ENCODE results near the gene CD28.
A peak's percentile ranks its signal among the peaks of the same experiment; 100 is the strongest.
"Not testable (repeated sequence)": the region's sequence is repeated elsewhere in the genome, so short reads cannot be mapped to it uniquely, and the experiment has no call there.

CD28 gene

DNA sequence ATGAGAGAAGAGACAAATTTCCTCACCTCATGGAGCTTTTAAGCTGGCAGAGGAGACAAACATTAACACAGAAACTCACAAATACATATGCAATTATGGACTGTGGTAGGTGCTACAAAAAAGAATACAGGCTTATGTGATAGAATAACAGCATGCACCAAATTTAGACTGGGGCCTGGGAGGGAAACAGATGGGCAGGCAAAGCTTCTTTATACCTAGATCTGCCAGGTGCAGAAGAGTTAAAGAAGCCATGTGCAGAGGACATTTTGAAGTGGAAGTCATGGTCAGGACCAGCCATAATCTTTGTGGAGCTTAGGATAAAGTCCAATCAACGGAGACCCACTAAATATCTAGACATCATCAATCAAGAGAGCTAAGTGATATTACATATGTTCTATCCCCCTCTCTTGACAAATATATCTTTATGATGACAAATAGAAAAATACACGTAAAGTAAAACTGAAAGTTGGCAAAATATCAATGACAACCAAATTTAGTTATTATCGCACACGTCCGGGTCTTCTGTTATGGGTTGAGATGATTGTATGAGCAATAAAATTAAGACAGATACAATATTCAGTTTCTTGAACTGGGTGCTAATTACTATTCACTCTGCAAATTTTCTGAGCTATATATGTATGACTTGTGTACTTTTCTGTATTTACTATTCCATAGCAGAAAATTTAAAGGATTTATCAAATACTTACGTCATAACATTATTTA is 44.1 kb downstream of the CD28 start:
- no peak for DNase-seq

DNA sequence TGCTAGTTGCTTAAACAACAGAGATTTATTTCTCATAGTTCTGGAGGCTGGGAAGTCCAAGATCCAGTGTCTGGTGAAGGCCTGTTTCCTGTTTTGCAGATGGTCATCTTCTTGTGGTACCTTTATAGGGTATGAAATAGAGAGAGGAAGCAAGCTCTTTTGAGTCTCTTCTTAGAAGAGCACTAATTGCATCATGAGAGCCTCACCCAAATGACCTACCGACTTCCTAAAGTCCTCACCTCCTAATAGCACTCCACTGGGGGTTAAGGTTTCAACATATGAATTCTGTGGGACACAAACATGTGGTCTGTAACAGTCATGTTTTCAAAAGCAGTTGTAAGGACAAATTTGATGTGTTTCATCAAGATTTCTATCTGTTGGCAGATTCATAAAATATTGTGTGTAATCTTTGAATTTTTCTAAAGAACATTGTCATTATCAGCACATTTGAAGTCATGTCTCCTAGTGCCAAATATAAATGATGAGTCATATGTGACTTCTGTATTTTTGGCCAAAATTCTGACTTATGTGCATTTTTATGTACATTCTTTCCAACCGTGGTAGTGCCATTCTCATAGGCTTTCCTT is 45.3 kb downstream of the CD28 start:
- no peak for DNase-seq

DNA sequence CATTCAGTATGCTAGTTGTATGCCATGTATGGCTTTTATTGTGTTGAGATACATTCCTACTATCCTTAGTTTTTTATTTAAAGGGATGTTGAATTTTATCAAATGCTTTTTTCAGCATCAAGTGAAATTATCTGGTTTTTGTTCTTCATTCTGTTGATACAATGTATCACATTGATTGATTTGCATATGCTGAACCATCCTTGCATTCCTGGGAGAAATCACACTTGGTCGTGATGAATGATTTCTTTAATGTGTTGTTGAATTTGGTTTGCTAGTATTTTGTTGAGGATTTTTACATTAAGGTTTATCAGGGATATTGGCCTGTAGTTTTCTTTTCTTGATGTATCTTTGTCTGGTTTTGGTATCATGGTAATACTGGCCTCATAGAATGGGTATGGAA is 49.7 kb downstream of the CD28 start:
- no peak for DNase-seq

DNA sequence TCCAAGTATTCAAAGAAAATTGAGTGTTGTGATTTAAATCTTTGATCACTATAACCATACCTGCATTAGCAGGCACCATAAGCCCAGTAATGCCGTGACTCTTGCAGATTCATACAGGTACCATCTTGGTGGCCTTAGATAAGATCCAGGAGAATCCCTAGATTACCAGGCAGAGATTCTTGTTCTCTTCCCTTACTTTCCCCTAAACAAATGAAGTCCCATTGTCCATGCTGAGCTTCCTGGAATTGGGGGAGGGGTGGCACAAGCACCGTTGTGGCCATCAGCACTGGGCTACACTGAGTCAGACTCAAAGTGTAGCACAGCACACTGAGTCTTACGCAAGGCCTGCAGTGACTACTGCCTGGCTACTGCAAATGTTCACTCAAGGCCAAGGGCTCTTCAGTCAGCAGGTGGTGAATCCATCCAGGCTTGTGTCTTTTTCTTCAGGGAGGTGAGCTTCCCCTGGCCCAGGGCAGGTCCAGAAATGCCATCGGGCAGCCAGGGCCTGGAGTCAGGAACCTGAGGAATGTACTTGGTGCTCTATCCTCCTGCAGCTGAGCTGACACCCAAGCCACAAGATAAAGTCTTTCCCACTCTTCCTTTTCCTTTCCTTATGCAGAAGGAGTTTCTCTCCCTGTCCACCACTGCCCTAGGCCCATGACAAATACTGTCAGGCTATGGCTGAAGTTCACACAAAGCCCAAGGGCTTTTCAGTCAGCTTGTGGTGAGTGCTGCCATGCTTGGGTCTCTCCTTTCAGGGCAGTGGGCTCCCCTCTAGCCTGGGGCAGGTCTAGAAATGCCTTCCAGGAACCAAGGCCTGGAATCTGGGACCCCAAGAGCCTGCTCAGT is 52.6 kb downstream of the CD28 start:
- DNase-seq = no peak

DNA sequence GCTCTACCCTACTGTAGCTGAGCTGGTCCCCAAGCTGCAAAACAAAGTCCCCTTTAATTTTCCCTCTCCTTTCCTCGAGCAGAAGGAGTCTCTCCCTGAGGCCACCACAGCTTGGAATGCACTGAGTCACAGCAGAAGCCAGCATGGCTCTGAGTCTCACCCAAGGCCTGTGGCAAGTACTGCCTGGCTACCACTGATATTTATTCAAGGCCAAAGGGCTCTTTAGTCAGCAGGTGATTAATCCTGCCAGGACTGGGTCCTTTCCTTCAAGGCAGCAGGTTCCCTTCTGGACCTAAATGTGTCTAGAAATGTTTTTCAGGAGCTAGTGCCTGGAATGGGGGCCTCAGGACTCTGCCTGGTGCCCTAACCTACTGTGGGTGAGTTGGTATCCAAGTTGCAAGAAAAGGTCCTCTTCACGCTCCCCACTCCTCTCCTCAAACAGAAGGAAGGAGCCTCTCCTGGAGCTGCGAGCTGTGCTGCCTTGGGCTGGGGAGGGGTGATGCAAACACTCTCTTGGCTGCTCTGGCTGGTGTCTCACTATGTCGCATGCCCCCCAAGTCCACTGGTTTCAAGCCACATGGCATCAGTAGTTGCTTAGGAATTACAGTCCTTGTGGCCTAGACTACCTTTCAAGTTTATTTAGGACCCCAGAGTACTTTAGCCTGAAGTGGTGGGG is 53.4 kb downstream of the CD28 start:
- DNase-seq = no peak

DNA sequence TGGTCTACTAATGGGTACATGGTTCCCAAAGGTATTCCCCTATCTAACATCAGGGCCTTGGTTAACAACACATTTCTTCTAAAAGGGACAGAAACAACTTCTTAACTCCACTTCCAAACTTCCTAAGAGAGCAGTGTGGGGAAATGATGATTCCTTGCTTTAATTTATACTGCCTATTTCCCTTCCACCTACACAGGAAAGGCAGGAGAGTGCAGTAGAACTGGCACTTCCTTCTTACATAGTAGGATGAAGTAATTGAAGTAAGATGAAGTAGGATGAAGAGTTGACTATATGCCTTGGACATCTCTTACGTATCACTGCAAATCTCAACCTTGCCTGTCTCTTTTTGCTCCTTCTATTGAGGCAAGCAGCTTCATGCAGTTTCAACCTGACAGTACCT is 54.7 kb downstream of the CD28 start:
- no peak for DNase-seq

DNA sequence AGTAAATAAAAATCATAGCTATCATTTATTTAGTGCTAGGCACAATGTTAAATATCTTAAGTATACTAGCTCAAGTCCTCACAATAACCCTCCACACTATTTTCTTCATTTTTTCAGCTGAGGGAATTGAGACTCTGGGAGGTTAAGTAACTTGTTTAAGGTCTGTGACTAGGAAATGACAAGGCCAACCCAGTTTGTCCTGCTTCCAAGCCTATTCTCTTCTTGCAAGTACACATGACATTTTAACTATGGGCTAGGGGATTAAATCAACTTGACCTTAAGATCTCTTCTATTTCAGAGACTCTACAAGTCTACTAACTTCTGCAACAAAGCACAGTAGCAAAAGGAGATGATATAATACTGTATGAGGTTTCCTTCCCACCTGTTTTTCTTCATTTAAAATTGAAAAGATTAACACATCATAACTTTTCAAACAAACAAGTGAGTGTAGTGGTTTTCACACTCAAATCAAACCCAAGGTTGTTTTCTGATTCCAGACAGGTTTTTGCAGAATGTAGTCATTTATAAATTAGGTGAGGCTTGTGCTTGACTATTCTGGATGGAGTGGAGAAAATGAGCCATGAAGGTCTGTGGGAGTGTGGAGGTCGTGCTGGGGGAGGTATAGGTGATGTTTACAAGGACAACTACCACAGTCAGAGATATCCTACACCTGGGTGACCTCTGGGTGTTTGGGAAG is 57.0 kb downstream of the CD28 start:
- no peak for DNase-seq

DNA sequence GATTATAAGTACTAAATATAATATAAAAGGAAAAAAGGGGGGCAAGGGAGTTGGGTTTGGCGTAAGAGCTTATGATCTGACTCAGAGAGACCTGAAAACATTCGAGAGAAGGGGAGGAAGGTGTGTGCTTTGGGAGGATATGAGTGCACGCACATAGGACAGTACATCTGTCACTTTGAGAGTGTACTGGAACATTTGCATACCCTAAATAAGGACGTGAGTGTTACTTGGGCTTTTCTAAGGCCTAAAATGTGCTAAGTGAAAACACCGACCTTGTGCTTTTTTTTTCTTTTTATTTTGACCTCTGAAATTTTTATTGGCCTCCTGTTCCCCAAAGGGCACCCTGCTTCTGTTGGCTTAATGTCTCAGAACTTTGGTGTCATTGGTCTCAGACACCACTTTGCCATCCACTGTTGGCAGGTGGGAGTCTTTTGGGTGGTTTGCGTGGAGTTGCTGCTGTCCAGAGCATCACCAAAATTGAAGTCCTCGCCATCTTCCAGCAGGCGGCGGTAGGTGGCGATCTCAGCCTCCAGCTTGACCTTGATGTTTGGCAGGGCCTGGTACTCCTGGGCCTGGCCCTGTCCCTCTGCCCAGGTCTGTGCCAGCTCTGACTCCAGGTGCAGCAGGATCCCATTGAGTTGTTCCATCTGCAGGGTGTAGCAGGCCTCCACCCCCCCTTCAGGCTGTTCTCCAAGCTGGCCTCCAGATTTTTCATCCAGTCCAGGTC is 57.7 kb downstream of the CD28 start:
- DNase-seq = no peak

DNA sequence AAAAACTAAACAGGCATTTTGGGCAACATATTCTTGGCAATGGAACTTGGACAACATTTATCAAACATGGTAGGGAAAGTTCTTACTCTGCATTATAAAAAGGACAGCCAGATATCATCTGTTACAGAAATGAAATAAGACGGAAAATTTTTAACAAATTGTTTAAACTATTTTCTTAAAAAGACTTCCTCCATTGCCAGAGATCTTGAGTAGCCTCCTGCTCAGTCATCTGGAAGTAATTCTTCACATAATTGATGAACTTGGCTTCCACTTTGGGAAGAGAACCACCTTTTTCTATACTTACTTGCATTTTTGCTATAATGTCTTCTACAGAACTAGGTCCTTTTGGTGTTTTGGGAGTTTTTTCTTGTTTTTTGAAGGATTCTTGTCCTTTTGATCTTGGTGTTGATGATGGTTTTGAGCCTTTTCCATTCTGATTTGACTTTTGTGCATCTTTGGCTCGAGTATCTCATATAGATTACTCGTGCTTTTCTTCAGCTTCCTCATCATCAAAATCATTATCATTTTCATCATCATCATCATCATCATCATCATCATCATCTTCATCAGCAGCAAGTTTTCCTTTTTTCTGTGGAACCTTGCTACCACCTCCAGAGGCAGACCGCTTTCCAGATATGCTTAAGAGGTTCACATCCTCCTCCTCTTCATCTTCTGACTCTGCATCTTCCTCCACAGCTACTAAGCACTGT is 66.2 kb downstream of the CD28 start:
- DNase-seq = no peak

DNA sequence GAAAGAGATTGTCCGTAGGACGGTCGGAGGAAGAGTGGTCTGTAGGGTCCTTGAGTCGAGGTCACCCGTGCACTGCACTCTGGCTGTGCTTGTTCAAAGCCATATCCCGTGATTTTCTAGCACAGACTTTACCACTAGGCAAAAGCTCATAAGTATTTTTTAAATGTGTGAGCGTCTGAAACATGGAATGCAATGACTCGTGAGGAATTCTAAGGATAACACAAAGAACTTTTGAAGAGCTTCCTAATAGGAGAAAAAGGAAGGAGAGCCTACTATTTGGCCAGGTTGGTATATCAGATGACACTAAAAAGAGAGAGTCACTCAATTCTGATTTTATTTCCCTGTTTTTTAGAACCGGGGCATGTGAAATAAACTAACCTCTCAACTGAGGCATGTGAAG is 68.3 kb downstream of the CD28 start:
- DNase-seq = no peak

DNA sequence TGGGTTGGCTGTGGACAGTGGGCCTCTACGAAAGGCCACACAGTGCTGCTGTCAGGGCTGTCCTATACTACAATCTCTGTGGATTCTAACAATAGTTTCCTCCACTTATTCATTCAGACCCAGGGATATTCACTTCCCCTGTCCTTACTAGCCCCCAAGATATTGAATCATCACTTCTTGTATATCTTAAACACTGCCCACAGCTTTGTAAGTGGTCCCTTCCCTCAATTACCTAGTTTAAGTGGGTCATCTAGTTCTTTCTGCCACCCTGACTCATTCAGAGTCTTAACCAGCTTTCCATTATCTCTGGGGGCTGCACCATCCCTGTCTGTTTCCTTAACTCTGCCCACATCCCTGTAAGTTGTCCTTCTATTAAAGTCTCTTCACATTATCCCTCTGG is 69.2 kb downstream of the CD28 start:
- DNase-seq = no peak

DNA sequence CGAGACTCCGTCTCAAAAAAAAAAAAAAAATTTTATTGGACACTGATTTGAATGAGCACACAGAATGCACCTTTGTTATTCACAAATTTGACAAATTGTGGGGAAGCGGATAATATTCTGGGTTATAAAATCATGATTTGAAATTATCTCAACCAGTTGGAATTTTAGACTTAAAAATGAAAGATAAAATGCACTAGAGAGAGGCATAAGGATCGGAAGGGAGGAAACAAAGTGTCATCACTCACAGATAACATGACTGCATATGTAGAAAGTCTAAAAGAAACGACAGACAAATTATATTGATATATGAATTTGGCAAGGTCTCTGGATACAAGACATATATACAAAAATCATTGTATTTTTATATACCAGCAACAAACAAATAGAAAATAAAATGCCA is 70.6 kb downstream of the CD28 start:
- no peak for DNase-seq

DNA sequence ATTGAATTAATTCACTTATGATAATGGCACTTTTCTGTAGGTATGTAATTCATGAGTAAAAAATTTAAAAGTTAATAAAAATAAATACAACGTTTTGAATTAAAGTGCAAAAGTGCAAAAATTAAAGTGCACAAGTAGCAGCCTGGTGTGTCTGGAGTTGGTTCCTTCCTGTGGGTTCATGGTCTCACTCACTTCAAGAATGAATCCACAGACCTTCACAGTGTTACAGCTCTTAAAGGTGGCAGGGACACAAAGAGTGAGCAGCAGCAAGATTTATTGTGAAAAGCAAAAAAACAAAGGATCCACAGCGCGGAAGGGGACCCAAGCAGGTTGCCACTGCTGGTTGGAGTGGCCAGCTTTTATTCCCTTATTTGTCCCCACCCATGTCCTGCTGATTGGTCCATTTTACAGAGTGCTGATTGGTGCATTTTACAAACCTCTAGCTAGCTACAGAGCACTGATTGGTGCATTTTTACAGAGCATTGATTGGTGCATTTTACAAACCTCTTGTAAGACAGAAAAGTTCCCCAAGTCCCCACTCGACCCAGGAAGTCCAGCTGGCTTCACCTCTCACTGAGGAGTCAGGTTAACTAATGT is 73.1 kb downstream of the CD28 start:
- DNase-seq = not testable (repeated sequence)

DNA sequence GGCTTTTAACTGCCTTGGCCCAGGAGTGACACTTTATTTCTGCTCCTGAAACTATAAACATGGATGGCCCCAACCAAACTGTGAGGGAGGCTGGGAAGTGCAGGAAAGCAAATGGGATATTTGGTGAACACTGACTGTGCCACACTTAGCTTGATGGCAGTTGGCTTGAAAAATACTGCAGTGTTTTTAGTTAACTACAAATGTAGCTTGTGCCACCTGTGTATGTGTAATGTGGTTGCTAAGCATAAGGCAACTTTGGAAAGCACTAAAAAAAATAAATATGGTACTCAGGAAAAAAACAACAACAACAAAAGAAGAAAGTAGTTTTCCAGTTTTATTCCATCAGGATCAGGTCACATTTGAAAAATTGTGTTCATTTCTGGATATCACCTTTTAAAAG is 73.8 kb downstream of the CD28 start:
- DNase-seq = no peak

DNA sequence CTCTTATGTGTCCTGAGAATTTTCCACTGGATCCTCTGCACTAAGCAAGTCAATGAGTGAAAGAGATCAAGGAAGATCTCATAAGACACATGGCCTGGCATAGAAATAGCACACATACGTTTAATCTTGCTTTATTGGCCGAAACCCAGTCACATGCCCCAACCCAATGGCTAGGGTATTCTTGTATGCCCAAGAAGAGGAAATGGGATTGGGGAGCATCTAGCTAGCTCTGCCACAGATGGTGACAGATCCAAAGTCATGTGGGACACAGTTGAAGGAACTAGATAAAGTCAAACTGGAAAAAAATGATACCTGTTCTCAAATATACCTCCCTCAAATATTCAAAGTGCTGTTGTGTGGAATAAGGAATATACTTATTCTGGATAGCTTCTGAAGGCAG is 74.7 kb downstream of the CD28 start:
- no peak for DNase-seq

DNA sequence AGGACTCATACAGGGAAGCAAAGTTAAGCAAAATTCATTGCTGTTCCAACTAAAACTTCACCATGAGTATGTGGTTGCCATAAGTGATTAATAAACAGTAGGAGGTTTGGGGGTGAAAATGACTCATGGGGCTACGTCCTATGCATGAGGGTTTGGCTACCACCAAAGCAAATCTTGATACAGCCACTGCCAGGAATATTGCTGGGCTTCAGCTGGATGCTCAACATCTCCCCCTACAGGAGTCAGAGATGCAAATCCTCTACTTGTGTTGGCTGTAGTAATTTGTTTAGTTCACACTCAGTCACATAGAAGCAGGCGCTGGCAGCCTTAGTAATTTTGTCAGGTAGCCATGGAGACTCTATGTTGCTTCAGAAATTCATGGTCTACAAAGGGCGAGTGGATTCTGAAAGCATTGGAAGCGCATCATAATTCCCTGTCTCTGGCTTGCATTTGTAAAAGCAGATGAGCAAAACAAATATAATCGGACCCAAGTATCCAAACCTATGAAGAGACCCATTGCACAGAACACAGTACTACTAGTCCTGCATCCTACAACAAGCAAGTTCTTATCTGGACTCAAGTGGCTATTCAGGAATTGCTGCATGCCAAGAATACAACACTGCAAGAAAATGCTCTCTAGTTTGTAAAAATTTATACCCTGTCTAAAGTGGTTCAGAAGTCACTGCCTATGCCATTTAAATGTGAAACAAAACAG is 76.0 kb downstream of the CD28 start:
- peak; percentile 10 for DNase-seq

DNA sequence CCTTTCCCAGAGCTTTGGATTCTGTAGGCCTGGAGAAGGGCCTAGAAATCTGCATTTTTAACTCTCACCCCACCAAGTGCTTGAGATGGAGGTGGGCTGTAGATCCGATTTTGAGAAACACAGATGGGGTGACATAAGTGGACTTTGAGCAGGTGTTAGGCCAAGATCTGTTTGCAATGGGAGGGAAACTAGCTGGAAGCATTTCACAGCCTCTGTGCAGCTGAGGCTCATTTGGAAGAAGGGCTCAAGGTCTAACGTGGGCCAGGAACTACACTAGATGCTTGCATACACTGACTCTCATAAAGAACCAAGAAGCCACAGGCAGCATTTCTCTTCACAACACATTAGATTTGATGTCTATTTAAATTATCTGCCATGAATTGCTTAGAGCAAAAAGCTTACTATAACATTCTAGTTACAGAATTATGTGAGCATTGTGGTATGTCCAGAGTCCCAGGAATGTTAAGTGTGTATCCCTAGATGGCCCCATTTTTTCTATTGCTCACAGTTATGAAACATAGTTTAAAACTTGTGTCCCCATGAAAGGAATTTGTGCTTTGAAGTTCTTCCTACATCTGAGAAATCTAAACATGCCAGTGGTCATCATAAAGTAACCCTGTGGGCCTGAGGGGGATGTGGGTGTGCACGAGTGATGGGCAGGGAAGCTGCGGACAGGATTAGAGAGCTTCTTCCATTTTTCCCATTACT is 77.2 kb downstream of the CD28 start:
- no peak for DNase-seq

DNA sequence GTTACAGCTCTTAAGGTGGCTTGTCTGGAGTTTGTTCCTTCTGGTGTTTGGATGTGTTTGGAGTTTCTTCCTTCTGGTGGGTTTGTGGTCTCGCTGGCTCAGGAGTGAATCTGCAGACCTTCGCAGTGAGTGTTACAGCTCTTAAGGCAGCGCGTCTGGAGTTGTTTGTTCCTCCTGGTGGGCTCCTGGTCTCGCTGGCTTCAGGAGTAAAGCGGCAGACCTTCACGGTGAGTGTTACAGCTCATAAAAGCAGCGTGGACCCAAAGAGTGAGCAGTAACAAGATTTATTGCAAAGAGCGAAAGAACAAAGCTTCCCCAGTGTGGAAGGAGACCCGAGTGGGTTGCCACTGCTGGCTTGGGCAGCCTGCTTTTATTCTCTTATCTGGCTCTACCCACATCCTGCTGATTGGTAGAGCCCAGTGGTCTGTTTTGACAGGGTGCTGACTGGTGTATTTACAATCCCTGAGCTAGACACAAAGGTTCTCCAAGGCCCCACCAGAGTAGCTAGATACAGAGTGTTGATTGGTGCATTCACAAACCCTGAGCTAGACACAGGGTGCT is 78.4 kb downstream of the CD28 start:
- not testable (repeated sequence) for DNase-seq

DNA sequence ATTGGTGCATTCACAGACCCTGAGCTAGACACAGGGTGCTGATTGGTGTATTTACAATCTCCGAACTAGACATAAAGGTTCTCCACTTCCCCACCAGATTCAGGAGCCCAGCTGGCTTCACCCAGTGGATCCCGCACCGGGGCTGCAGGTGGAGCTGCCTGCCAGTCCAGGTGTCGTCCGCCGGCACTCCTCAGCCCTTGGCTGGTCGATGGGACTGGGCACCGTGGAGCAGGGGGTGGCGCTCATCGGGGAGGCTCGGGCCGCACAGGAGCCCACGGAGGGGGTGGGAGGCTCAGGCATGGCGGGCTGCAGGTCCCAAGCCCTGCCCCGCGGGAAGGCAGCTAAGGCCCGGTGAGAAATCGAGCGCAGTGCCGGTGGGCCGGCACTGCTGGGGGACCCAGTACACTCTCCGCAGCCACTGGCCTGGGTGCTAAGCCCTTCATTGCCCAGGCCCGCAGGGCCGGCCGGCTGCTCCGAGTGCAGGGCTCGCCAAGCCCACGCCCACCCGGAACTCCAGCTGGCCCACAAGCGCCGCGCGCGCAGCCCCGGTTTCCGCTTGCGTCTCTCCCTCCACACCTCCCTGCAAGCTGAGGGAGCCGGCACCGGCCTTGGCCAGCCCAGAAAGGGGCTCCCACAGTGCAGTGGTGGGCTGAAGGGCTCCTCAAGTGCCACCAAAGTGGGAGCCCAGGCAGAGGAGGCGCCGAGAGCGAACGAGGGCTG is 79.1 kb downstream of the CD28 start:
- DNase-seq = not testable (repeated sequence)
